GM12878 (cell line): Measurements from ENCODE around the gene HOXC5. TPM values are rescaled to one million over a fixed set of nuclear protein-coding genes. Genes with fewer than 3 reads are reported as not detected.

ENCODE experiments used
- BCL3 ChIP-seq: IDR thresholded peaks from 2 replicates; pipeline ENCODE4 v1.6.1; 2011; ENCODE audit warnings: borderline replicate concordance, low read depth, mild to moderate bottlenecking, moderate library complexity, low read length; ENCODE audit not compliant: insufficient read depth, poor library complexity, severe bottlenecking
- BMI1 ChIP-seq: fragments of 450-650 bp; IDR thresholded peaks from 2 replicates; pipeline ENCODE4 v1.6.1; 2016; ENCODE audit warnings: mild to moderate bottlenecking, moderate library complexity, borderline replicate concordance
- BRCA1 ChIP-seq: IDR thresholded peaks from 2 replicates; pipeline ENCODE4 v1.6.1; 2011; ENCODE audit warnings: low read depth, low read length, improper control_type of control experiment
- CBFB ChIP-seq: IDR thresholded peaks from 2 replicates; pipeline ENCODE4 v1.6.1; 2016; ENCODE audit warnings: antibody characterized with exemption, low read depth
- CEBPZ ChIP-seq: fragments of 150-350 bp; IDR thresholded peaks from 2 replicates; pipeline ENCODE4 v1.6.1; 2016; ENCODE audit warnings: low read depth, low read length
- EGR1 ChIP-seq, 2 experiments: IDR thresholded peaks; 1 replicate in 1 of 2; 2 replicates in 1 of 2; pipeline ENCODE4 v1.6.1; 2011 to 2012; ENCODE audit warnings: low read depth in 2 of 2, low read length in 2 of 2, borderline replicate concordance in 1 of 2, mild to moderate bottlenecking in 1 of 2, moderate library complexity in 1 of 2
- IKZF1 ChIP-seq: fragments of 450-650 bp; conservative IDR thresholded peaks from 2 replicates; pipeline ENCODE4 v1.6.1; 2017; ENCODE audit warnings: antibody characterized with exemption, mild to moderate bottlenecking
- KAT2A ChIP-seq: conservative IDR thresholded peaks from 2 replicates; pipeline ENCODE4 v1.6.1; 2011; ENCODE audit warnings: low read depth, low read length; ENCODE audit not compliant: control insufficient read depth
- NBN ChIP-seq: fragments of 450-650 bp; IDR thresholded peaks from 2 replicates; pipeline ENCODE4 v1.6.1; 2016
- NR2C1 ChIP-seq: fragments of 450-650 bp; IDR thresholded peaks from 2 replicates; pipeline ENCODE4 v1.6.1; 2017; ENCODE audit warnings: antibody characterized with exemption, mild to moderate bottlenecking, moderate library complexity
- PAX5 ChIP-seq: IDR thresholded peaks from 2 replicates; pipeline ENCODE4 v1.6.1; 2011; ENCODE audit warnings: low read depth, low read length, borderline replicate concordance
- RB1 ChIP-seq: fragments of 450-650 bp; formaldehyde crosslinking; IDR thresholded peaks from 2 replicates; pipeline ENCODE4 v1.6.1; 2017; ENCODE audit warnings: mild to moderate bottlenecking, borderline replicate concordance
- RELB ChIP-seq: fragments of 450-650 bp; IDR thresholded peaks from 2 replicates; pipeline ENCODE4 v1.6.1; 2017; ENCODE audit warnings: low read depth, mild to moderate bottlenecking, moderate library complexity
- SPI1 ChIP-seq: IDR thresholded peaks from 2 replicates; pipeline ENCODE4 v1.6.1; 2011; ENCODE audit warnings: low read depth, mild to moderate bottlenecking, low read length, moderate library complexity, borderline replicate concordance; ENCODE audit not compliant: insufficient read depth
- USF1 ChIP-seq: IDR thresholded peaks from 2 replicates; pipeline ENCODE4 v1.6.1; 2011; ENCODE audit warnings: borderline replicate concordance, low read depth, mild to moderate bottlenecking, moderate library complexity, mixed read lengths, low read length; ENCODE audit not compliant: insufficient read depth; ENCODE audit errors: extremely low read length
- YBX1 ChIP-seq: fragments of 450-650 bp; IDR thresholded peaks from 2 replicates; pipeline ENCODE4 v1.6.1; 2016; ENCODE audit warnings: antibody characterized with exemption
- YY1 ChIP-seq: IDR thresholded peaks from 2 replicates; pipeline ENCODE4 v1.6.1; 2011; ENCODE audit warnings: low read depth, mild to moderate bottlenecking, low read length
- ZNF687 ChIP-seq: fragments of 450-650 bp; IDR thresholded peaks from 2 replicates; pipeline ENCODE4 v1.6.1; 2017; ENCODE audit warnings: mild to moderate bottlenecking, moderate library complexity
- polyA plus RNA-seq, 11 experiments: library from polyadenylated mRNA; depleted of rRNA in 4 of 11; unstranded in 6 of 11; stranded (reverse) in 5 of 11; fragments of >200 nt; fragmentation: Nextera tagmentation in 4 of 11; fragmentation: Illumina TruSeq in 1 of 11; extraction: Ambion mirVana in 4 of 11; extraction: Trizol in 1 of 11; gene quantifications; 1 replicate in 1 of 11; 2 replicates in 10 of 11; pipeline versions ENCODE4 v1.2.1 to v1.2.3, GENCODE V29; 2011 to 2016; ENCODE audit warnings: inconsistent platforms in 2 of 11, missing spikeins in 2 of 11, low read depth in 1 of 11
- total RNA-seq, 4 experiments: library from RNA; depleted of rRNA in 3 of 4; stranded (reverse); fragments of >200 nt in 3 of 4; fragmentation: Illumina TruSeq in 1 of 4; extraction: Trizol in 1 of 4; gene quantifications; 2 replicates each; pipeline versions ENCODE4 v1.2.1 to v1.2.3, GENCODE V29; 2013 to 2021

HOXC5 gene
- total and polyA plus RNA-seq, 10 of the 15 experiments (the other 5 are each of a cell fraction or from before 2014, with no cell fraction given): 0.11 TPM; not detected in 9

GRCh38 chr12:54017878-54018467 lies 14.9 kb upstream of the HOXC5 start (continued):
- peak; percentile 75; the same call in 1 of the 2 replicates for TF ChIP-seq ZNF687
- peak in 1 of 2 experiments; percentile 82; a peak in 2 of 3 replicates for TF ChIP-seq EGR1 (IDR thresholded peaks at IDR 0.05; ENCODE audit: borderline replicate concordance in 1 of 2, low read depth in 2 of 2, low read length in 2 of 2)
- TF ChIP-seq BMI1: no peak
- TF ChIP-seq RELB: peak; percentile 42; the same call in 1 of the 2 replicates
- 0 out of 2 replicates have a peak, but pooled peaks have one; percentile 4 for TF ChIP-seq SPI1
- peak; percentile 96 for TF ChIP-seq PAX5
- peak; percentile 4 for TF ChIP-seq USF1
- TF ChIP-seq NBN: peak; percentile 59; the same call in 1 of the 2 replicates
- TF ChIP-seq KAT2A: no peak
- TF ChIP-seq BRCA1: no peak
- TF ChIP-seq YY1: peak; percentile 67
- no peak for TF ChIP-seq RB1
- TF ChIP-seq CBFB: no peak
- TF ChIP-seq NR2C1: peak; percentile 73; the same call in 1 of the 2 replicates
- peak; percentile 70 for TF ChIP-seq IKZF1
- TF ChIP-seq CEBPZ: no peak
- TF ChIP-seq YBX1: no peak
- no peak for TF ChIP-seq BCL3
